C4-2B (cell line): ENCODE data around the gene FAM229A.
"Not testable (repeated sequence)": the region's sequence is repeated elsewhere in the genome, so short reads cannot be mapped to it uniquely, and the experiment has no call there.

Experiments used
- CTCF ChIP-seq: fragments of 450-650 bp; conservative IDR thresholded peaks from 2 replicates; pipeline ENCODE4 v1.5.1; 2017; ENCODE audit warnings: mild to moderate bottlenecking
- ZFX ChIP-seq: fragments of 450-650 bp; IDR thresholded peaks from 2 replicates; pipeline ENCODE4 v1.6.1; 2017

- not testable (repeated sequence) for TF ChIP-seq CTCF, ZFX
Measured at GRCh38 chr1:32396524-32396923, 34.2 kb upstream of the FAM229A start.
